Amniotic stem cell (primary cell): Measurements from ENCODE around the gene PPP1R15A.
"Not testable (repeated sequence)": the region's sequence is repeated elsewhere in the genome, so short reads cannot be mapped to it uniquely, and the experiment has no call there.

Experiments used
- DNase-seq: peaks from one replicate; lab custom pipeline; 2025; lab: John Stamatoyannopoulos, UW

Gene PPP1R15A

GRCh38 chr19:48881741-48882657, 9.8 kb downstream of the PPP1R15A start:
- DNase-seq, result no peak

- no peak for DNase-seq
Observed at GRCh38 chr19:48883726-48884125, 11.5 kb downstream of the PPP1R15A start.

GRCh38 chr19:48887861-48888612, 15.8 kb downstream of the PPP1R15A start:
- DNase-seq, result no peak

GRCh38 chr19:48889496-48889895, 17.3 kb downstream of the PPP1R15A start:
- DNase-seq, result not testable (repeated sequence)

- no peak for DNase-seq
Observed at GRCh38 chr19:48890551-48890950, 18.3 kb downstream of the PPP1R15A start.

- DNase-seq, result no peak
Observed at GRCh38 chr19:48895226-48895625, 23.0 kb downstream of the PPP1R15A start.

- DNase-seq, result no peak
Observed at GRCh38 chr19:48896191-48896720, 24.0 kb downstream of the PPP1R15A start.

- no peak for DNase-seq
Observed at GRCh38 chr19:48897181-48897580, 25.0 kb downstream of the PPP1R15A start.

GRCh38 chr19:48899386-48899749, 27.1 kb downstream of the PPP1R15A start:
- not testable (repeated sequence) for DNase-seq

- DNase-seq, result peak; percentile 98
Observed at GRCh38 chr19:48899781-48900476, 27.7 kb downstream of the PPP1R15A start, which contains the start of gene NUCB1. TSS of gene NUCB1 (plus strand) at chr19:48900312. CDS start at chr19:48900797, 485 bp downstream.

GRCh38 chr19:48900477-48901406, 28.5 kb downstream of the PPP1R15A start:
- DNase-seq, result no peak

- not testable (repeated sequence) for DNase-seq
Observed at GRCh38 chr19:48902291-48902690, 30.1 kb downstream of the PPP1R15A start.

GRCh38 chr19:48903788-48904187, 31.6 kb downstream of the PPP1R15A start:
- DNase-seq, result not testable (repeated sequence)

GRCh38 chr19:48905664-48906063, 33.4 kb downstream of the PPP1R15A start:
- no peak for DNase-seq

- no peak for DNase-seq
Observed at GRCh38 chr19:48906324-48906723, 34.1 kb downstream of the PPP1R15A start.

GRCh38 chr19:48907671-48908070, 35.5 kb downstream of the PPP1R15A start:
- no peak for DNase-seq

- DNase-seq, result not testable (repeated sequence)
Observed at GRCh38 chr19:48909424-48910077, 37.3 kb downstream of the PPP1R15A start.

GRCh38 chr19:48910803-48911202, 38.6 kb downstream of the PPP1R15A start:
- DNase-seq, result no peak

GRCh38 chr19:48913114-48913889, 41.1 kb downstream of the PPP1R15A start:
- DNase-seq, result no peak

GRCh38 chr19:48914181-48914580, 42.0 kb downstream of the PPP1R15A start:
- DNase-seq, result no peak
